Sigmoid colon (tissue), 4 donors: ENCODE data around the gene GLI3.

Experiments
- POLR2AphosphoS5 ChIP-seq, 4 donors: sonication (generic); formaldehyde crosslinking; IDR thresholded peaks; one replicate each; pipeline ENCODE4 v1.6.1; 2017; ENCODE audit warnings: antibody characterized with exemption in 4 of 4
- TF ChIP-seq, protein P1 (sequence below), 4 experiments: fragments of 450-650 bp in 3 of 4; fragments of 200-600 bp in 1 of 4; IDR thresholded peaks; one replicate each; pipeline ENCODE4 v1.5.1; 2016 to 2019; ENCODE audit warnings: antibody characterized with exemption in 4 of 4, mild to moderate bottlenecking in 3 of 4, moderate library complexity in 2 of 4

DNA sequence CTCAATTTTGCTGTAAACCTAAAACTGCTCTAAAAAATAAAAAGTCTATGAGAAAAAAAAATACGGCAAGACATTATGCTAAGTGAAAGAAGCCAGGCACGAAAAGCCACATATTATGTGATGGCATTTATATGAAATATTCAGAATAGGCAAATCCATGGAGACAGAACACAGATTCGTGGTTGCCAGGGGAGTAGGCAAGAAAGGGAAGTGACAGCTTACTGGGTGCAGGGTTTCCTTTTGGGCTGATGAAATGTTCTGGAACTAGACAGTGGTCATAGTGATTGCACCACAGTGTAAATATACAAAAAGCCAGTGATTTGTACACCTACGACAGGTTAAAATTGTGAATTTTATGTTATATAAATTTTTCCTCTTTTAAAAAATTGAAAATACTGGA, 41.3 kb upstream of the GLI3 start:
- TF ChIP-seq, protein P1, sequence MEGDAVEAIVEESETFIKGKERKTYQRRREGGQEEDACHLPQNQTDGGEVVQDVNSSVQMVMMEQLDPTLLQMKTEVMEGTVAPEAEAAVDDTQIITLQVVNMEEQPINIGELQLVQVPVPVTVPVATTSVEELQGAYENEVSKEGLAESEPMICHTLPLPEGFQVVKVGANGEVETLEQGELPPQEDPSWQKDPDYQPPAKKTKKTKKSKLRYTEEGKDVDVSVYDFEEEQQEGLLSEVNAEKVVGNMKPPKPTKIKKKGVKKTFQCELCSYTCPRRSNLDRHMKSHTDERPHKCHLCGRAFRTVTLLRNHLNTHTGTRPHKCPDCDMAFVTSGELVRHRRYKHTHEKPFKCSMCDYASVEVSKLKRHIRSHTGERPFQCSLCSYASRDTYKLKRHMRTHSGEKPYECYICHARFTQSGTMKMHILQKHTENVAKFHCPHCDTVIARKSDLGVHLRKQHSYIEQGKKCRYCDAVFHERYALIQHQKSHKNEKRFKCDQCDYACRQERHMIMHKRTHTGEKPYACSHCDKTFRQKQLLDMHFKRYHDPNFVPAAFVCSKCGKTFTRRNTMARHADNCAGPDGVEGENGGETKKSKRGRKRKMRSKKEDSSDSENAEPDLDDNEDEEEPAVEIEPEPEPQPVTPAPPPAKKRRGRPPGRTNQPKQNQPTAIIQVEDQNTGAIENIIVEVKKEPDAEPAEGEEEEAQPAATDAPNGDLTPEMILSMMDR (IDR thresholded peaks at IDR 0.05) = no peak
- TF ChIP-seq POLR2AphosphoS5 (IDR thresholded peaks at IDR 0.05) = no peak
